ENCODE data around the gene AMY1C. TPM values are rescaled to one million over a fixed set of nuclear protein-coding genes. Genes with fewer than 3 reads are reported as not detected.

AMY1C gene
- not detected in 2 replicates for total RNA-seq

DNA sequence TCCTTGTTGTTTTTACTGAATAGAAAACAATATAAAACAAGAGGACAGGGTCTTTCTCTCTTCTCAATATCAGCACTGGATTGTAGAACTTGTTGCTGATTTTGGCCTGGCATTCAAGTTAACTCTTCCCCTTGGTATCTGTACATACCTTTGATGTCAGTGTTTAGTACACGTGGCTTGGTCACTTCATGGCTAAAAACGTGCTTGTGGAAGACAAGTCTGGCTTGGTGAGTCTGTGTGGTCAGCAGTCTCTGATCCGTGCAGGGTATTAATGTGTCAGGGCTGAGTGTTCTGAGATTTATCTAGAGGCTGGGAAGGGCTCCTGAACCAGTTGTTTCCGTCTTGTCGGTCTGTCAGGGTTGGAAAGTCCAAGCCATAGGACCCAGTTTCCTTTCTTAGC, at the start of gene AMY1C:
TSS of gene AMY1C (plus strand) at position 301 of the 400 bp plus-strand sequence. CDS start 572 bp downstream, outside the sequence.

Other genes starting within 250 kb of the AMY1C start
- gene RNPC3, start 224.2 kb upstream of the AMY1C start, total RNA-seq: 5.7 and 6.9 TPM in 2 replicates
- gene AMY2B, start 178.3 kb upstream of the AMY1C start, total RNA-seq: 0.34 and 0.86 TPM in 2 replicates
- gene AMY2A, start 132.5 kb upstream of the AMY1C start, total RNA-seq: not detected in 2 replicates
- gene AMY1A, start 94.1 kb upstream of the AMY1C start, total RNA-seq: not detected in 2 replicates
- not detected in 2 replicates for gene AMY1B, start 53.7 kb upstream of the AMY1C start, total RNA-seq

Data from hair follicular keratinocyte (primary cell).